Non-pigmented ciliary epithelial cell (primary cell): ENCODE results near the gene CIART.
"Not testable (repeated sequence)": the region's sequence is repeated elsewhere in the genome, so short reads cannot be mapped to it uniquely, and the experiment has no call there.

Experiments
- DNase-seq: peaks from one replicate; pipeline ENCODE4 v3.0.0-alpha.2; 2010; ENCODE audit warnings: low read depth

Gene CIART

GRCh38 chr1:150309758-150310508, 27.6 kb downstream of the CIART start:
- DNase-seq = no peak

GRCh38 chr1:150311762-150312161, 29.4 kb downstream of the CIART start:
- no peak for DNase-seq

- DNase-seq = not testable (repeated sequence)
These were observed 32.3 kb downstream of the CIART start for GRCh38 chr1:150314691-150315090.

GRCh38 chr1:150320667-150320978, 38.3 kb downstream of the CIART start:
- no peak for DNase-seq

- no peak for DNase-seq
These were observed 39.4 kb downstream of the CIART start for GRCh38 chr1:150321826-150322166.

GRCh38 chr1:150322310-150322709, 40.0 kb downstream of the CIART start:
- DNase-seq = no peak

GRCh38 chr1:150332651-150333290, 50.4 kb downstream of the CIART start:
- DNase-seq = no peak
